Ovary (tissue), 9 donors: ENCODE data around the gene MCTP1. TPM values are rescaled to one million over a fixed set of nuclear protein-coding genes. Genes with fewer than 3 reads are reported as not detected.

Experiments used
- DNase-seq, 5 donors: peaks; one replicate each; pipeline ENCODE4 v3.0.0-alpha.2; 2019 to 2020
- H3K27ac ChIP-seq, 2 donors: fragments of 200-600 bp; one replicate each; pipeline versions ENCODE4 v1.5.1 to v1.8.0; 2019 to 2022
- H3K27me3 ChIP-seq: fragments of 200-600 bp; one replicate; pipeline ENCODE4 v1.8.0; 2022
- H3K36me3 ChIP-seq: fragments of 200-600 bp; sonication (generic); one replicate; pipeline ENCODE4 v1.5.1; 2019
- H3K4me1 ChIP-seq: one replicate; pipeline ENCODE4 v1.8.1; 2013; ENCODE audit warnings: mild to moderate bottlenecking, moderate library complexity; ENCODE audit not compliant: insufficient read depth
- H3K4me3 ChIP-seq: fragments of 200-600 bp; sonication (generic); one replicate; pipeline ENCODE4 v1.5.1; 2017
- H3K9me3 ChIP-seq, 2 donors: fragments of 200-600 bp in 1 of 2; sonication (generic) in 1 of 2; one replicate each; pipeline versions ENCODE4 v1.5.1 to v1.8.1; 2013 to 2019; ENCODE audit warnings: mild to moderate bottlenecking in 1 of 2, moderate library complexity in 1 of 2
- CTCF ChIP-seq, 3 donors: fragments of 450-650 bp in 2 of 3; fragments of 200-600 bp in 1 of 3; IDR thresholded peaks; one replicate each; pipeline versions ENCODE4 v1.5.1 to v1.8.0; 2016 to 2022; ENCODE audit warnings: antibody characterized with exemption in 3 of 3, mild to moderate bottlenecking in 1 of 3
- EP300 ChIP-seq: sonication (generic); formaldehyde crosslinking; IDR thresholded peaks from one replicate; pipeline ENCODE4 v1.6.1; 2017; ENCODE audit warnings: antibody characterized with exemption
- POLR2A ChIP-seq: fragments of 450-650 bp; IDR thresholded peaks from one replicate; pipeline ENCODE4 v1.6.1; 2017; ENCODE audit warnings: antibody characterized with exemption, mild to moderate bottlenecking, moderate library complexity
- WGBS, 3 donors: extraction: QIAGEN DNeasy Blood & Tissue Kit in 1 of 3; methylation state at CpG; one replicate each; pipeline versions ENCODE4 v1.1.5 to v1.1.7; 2013 to 2017; 5-methylcytosine and 5-hydroxymethylcytosine counted together
- intact Hi-C, 4 donors: fragments of 100-400 bp; cut with DNase I; formaldehyde crosslinking; loops; one replicate each; pipeline versions ENCODE4 v1.11.0 to v1.15.1; 2022 to 2023
- polyA plus RNA-seq, 2 donors: library from polyadenylated mRNA; stranded (reverse); fragments of 200-250 nt in 1 of 2; fragments of 350-450 nt in 1 of 2; fragmentation: Illumina TruSeq in 1 of 2; extraction: RNeasy Lipid Tissue Mini Kit (QIAGEN cat#74804) in 1 of 2; gene quantifications; one replicate each; pipeline ENCODE4 v1.2.3, GENCODE V29; 2013 to 2014
- total RNA-seq, 7 donors: library from RNA; depleted of rRNA in 2 of 7; stranded (reverse); fragments of >200 nt in 2 of 7; fragmentation: NEBNext Ultra II Directional in 3 of 7; extraction: Animal tissue kit (Norgen Biotek cat#: 25700) in 3 of 7; gene quantifications; one replicate each; pipeline versions ENCODE4 v1.1.0 to v1.2.4, GENCODE V29; 2016 to 2023
- donor health status: DM: no; HTN: no; CAD: no; lungs with moderate emphysema.
- donor health status: DM: no; HTN: no; CAD: no.
- donor health status: Bipolar disorder and iron deficiency.
- donor health status: DM: yes; HTN: yes; CAD: no.
- donor health status: DM: no; HTN: no; CAD: no.
- donor health status: DM: yes; HTN: yes; CAD: no.

The MCTP1 gene
- total and polyA plus RNA-seq, 9 donors = 1.7 to 11.4 (median 5.0) TPM

GRCh38 chr5:95050708-95051107 lies 234.2 kb downstream of the MCTP1 start:
- no peaks in the 10 kb centered on the region for H3K36me3 ChIP-seq
- no peak overlapping the region for H3K4me3 ChIP-seq
- WGBS, 3 donors = 40 to 62% (median 60%) methylated on average over 1 of the region's 1 CpG
- H3K27me3 ChIP-seq = no peaks in the 10 kb centered on the region
- DNase-seq = no peak
- intact Hi-C loops = no loop called here
- H3K27ac ChIP-seq = no peak overlapping the region
- H3K9me3 ChIP-seq = no peaks in the 10 kb centered on the region
- TF ChIP-seq CTCF (IDR thresholded peaks at IDR 0.05) (no peak), POLR2A (no peak), EP300 (no peak)
- H3K4me1 ChIP-seq = no peaks in the 10 kb centered on the region

GRCh38 chr5:95048628-95049027 lies 236.3 kb downstream of the MCTP1 start:
- Histone ChIP-seq H3K4me1 (no peaks in the 10 kb centered on the region), H3K4me3 (no peak overlapping the region), H3K9me3 (no peaks in the 10 kb centered on the region), H3K27me3 (no peaks in the 10 kb centered on the region), H3K36me3 (no peaks in the 10 kb centered on the region), H3K27ac (no peak overlapping the region)
- intact Hi-C loops = no loop called here
- no peak for DNase-seq
- TF ChIP-seq CTCF (IDR thresholded peaks at IDR 0.05) (no peak), EP300 (no peak), POLR2A (no peak)
- 76 to 87% (median 77%) methylated on average over 1 of the region's 1 CpG for WGBS, 3 donors

DNA sequence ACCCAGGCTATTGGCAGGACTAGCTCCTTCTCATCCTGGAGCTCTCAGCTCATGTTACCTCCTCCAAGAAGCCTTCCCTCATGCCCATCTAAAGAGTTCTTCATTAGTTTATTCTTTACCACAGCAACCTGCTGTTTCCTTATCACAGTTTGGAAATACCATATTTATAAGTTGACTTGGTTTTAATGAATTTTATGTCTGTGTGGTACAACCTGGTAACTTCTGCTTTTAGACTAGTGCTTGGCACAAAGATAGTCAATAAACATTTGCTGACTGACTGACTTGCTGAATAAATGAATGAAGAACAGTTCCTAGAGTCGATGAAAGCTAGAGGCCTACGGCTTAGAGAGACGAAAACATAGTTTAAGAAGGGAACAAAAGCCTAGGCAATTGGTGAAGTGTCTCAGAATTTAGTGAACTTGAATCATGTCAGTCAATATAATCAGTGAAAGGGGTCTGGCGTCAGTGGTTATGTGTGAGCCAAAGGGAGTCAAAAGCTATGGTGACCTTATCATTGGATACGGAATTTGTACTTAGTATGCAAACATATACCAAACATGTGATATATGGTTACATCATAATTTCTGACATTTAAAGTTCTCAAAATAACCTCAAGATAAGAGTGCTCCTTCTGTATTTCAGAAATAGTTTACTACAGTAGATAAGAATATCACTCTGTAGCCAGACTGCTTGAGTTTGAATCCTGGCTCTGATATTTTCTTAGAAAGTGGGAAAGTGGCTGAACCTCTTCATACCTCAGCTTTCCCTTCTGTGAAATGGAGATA lies 239.5 kb downstream of the MCTP1 start:
- Histone ChIP-seq H3K4me3 (no peak overlapping the region), H3K36me3 (no peaks in the 10 kb centered on the region), H3K27ac (no peak overlapping the region), H3K9me3 (no peaks in the 10 kb centered on the region), H3K4me1 (no peaks in the 10 kb centered on the region), H3K27me3 (no peaks in the 10 kb centered on the region)
- no peak for DNase-seq
- 51 to 75% (median 64%) methylated on average over 5 of the region's 5 CpGs for WGBS, 3 donors
- TF ChIP-seq EP300 (no peak), CTCF (IDR thresholded peaks at IDR 0.05) (no peak), POLR2A (no peak)
- intact Hi-C loops = no loop called here

- Histone ChIP-seq H3K36me3 (no peaks in the 10 kb centered on the region), H3K9me3 (no peaks in the 10 kb centered on the region), H3K4me3 (no peak overlapping the region), H3K27me3 (no peaks in the 10 kb centered on the region), H3K27ac (no peak overlapping the region), H3K4me1 (no peaks in the 10 kb centered on the region)
- WGBS, 3 donors = 37 to 46% (median 42%) methylated on average over 2 of the region's 2 CpGs
- TF ChIP-seq CTCF (IDR thresholded peaks at IDR 0.05) (no peak), POLR2A (no peak), EP300 (no peak)
- DNase-seq = no peak
- intact Hi-C loops = no loop called here
Measured at GRCh38 chr5:95044096-95044495, 240.8 kb downstream of the MCTP1 start.
